Mucosa of rectum (tissue), 2 donors: ENCODE results near the gene KRT76.

Source experiments
- H3K27ac ChIP-seq, 2 donors: one replicate each; pipeline ENCODE4 v1.7.0; 2013; ENCODE audit warnings: inconsistent platforms in 2 of 2, low read depth in 2 of 2, low read length in 2 of 2
- H3K27me3 ChIP-seq, 2 donors: one replicate each; pipeline ENCODE4 v1.7.0; 2013; ENCODE audit warnings: low read length in 2 of 2; ENCODE audit not compliant: control insufficient read depth in 2 of 2, insufficient read depth in 2 of 2
- H3K36me3 ChIP-seq, 2 donors: one replicate each; pipeline ENCODE4 v1.7.0; 2013; ENCODE audit warnings: low read length in 2 of 2; ENCODE audit not compliant: control insufficient read depth in 2 of 2, insufficient read depth in 2 of 2
- H3K4me1 ChIP-seq, 2 donors: one replicate each; pipeline ENCODE4 v1.7.0; 2013; ENCODE audit warnings: low read length in 2 of 2, mild to moderate bottlenecking in 1 of 2; ENCODE audit not compliant: control insufficient read depth in 2 of 2, insufficient read depth in 2 of 2
- H3K4me3 ChIP-seq, 2 donors: one replicate each; pipeline ENCODE4 v1.7.0; 2013; ENCODE audit warnings: low read length in 2 of 2
- H3K9ac ChIP-seq, 2 donors: one replicate each; pipeline ENCODE4 v1.7.0; 2013; ENCODE audit warnings: low read length in 2 of 2, low read depth in 1 of 2, mild to moderate bottlenecking in 1 of 2
- H3K9me3 ChIP-seq, 2 donors: one replicate each; pipeline ENCODE4 v1.7.0; 2013; ENCODE audit warnings: low read length in 2 of 2; ENCODE audit not compliant: control insufficient read depth in 2 of 2
- donor health status: healthy.
- donor health status: Normal muscosa, but diverticular disease.

The KRT76 gene

GRCh38 chr12:52749827-52750226, 27.3 kb downstream of the KRT76 start:
- H3K4me1 ChIP-seq: no peaks in the 10 kb centered on the region
- H3K9ac ChIP-seq: no peak overlapping the region

GRCh38 chr12:52748578-52748977, 28.6 kb downstream of the KRT76 start:
- no peaks in the 10 kb centered on the region for H3K36me3 ChIP-seq
- peaks cover 0 to 3% of the 10 kb centered on the region in 2 donors for H3K27me3 ChIP-seq
- H3K9ac ChIP-seq: no peak overlapping the region
- H3K4me1 ChIP-seq: no peaks in the 10 kb centered on the region
- no peak overlapping the region for H3K27ac ChIP-seq
- no peaks in the 10 kb centered on the region for H3K9me3 ChIP-seq
- H3K4me3 ChIP-seq: no peak overlapping the region

More at GRCh38 chr12:52749827-52750226, 27.3 kb downstream of the KRT76 start:
- Histone ChIP-seq H3K4me3 (no peak overlapping the region), H3K36me3 (no peaks in the 10 kb centered on the region), H3K9me3 (no peaks in the 10 kb centered on the region), H3K27me3 (peaks cover 0 to 3% of the 10 kb centered on the region in 2 donors), H3K27ac (no peak overlapping the region)

- H3K9ac ChIP-seq: no peak overlapping the region
- no peaks in the 10 kb centered on the region for H3K4me1 ChIP-seq
- no peak overlapping the region for H3K4me3 ChIP-seq
- H3K9me3 ChIP-seq: no peaks in the 10 kb centered on the region
- no peaks in the 10 kb centered on the region for H3K27me3 ChIP-seq
- no peaks in the 10 kb centered on the region for H3K36me3 ChIP-seq
- H3K27ac ChIP-seq: no peak overlapping the region
Observed at GRCh38 chr12:52745554-52745953, 31.6 kb downstream of the KRT76 start.

- Histone ChIP-seq H3K9me3 (no peaks in the 10 kb centered on the region), H3K27me3 (no peaks in the 10 kb centered on the region), H3K4me3 (no peak overlapping the region), H3K36me3 (no peaks in the 10 kb centered on the region), H3K4me1 (no peaks in the 10 kb centered on the region), H3K27ac (no peak overlapping the region), H3K9ac (no peak overlapping the region)
Observed at GRCh38 chr12:52744493-52745156, 32.5 kb downstream of the KRT76 start.

- no peak overlapping the region for H3K9ac ChIP-seq
- no peaks in the 10 kb centered on the region for H3K36me3 ChIP-seq
Observed at GRCh38 chr12:52742822-52743457, 34.2 kb downstream of the KRT76 start.

GRCh38 chr12:52742196-52742580, 35.0 kb downstream of the KRT76 start:
- no peaks in the 10 kb centered on the region for H3K4me1 ChIP-seq
- H3K36me3 ChIP-seq: no peaks in the 10 kb centered on the region
- no peak overlapping the region for H3K9ac ChIP-seq
- H3K4me3 ChIP-seq: no peak overlapping the region
- no peaks in the 10 kb centered on the region for H3K27me3 ChIP-seq
- no peaks in the 10 kb centered on the region for H3K9me3 ChIP-seq
- no peak overlapping the region for H3K27ac ChIP-seq

More at GRCh38 chr12:52742822-52743457, 34.2 kb downstream of the KRT76 start:
- Histone ChIP-seq H3K4me3 (no peak overlapping the region), H3K9me3 (no peaks in the 10 kb centered on the region), H3K27ac (no peak overlapping the region), H3K27me3 (no peaks in the 10 kb centered on the region), H3K4me1 (no peaks in the 10 kb centered on the region)

GRCh38 chr12:52741375-52742195, 35.6 kb downstream of the KRT76 start:
- Histone ChIP-seq H3K27me3 (no peaks in the 10 kb centered on the region), H3K9ac (no peak overlapping the region), H3K4me1 (no peaks in the 10 kb centered on the region), H3K4me3 (no peak overlapping the region), H3K36me3 (no peaks in the 10 kb centered on the region), H3K27ac (no peak overlapping the region), H3K9me3 (no peaks in the 10 kb centered on the region)

- no peaks in the 10 kb centered on the region for H3K4me1 ChIP-seq
- H3K36me3 ChIP-seq: no peaks in the 10 kb centered on the region
- H3K9ac ChIP-seq: no peak overlapping the region
- no peak overlapping the region for H3K4me3 ChIP-seq
- no peaks in the 10 kb centered on the region for H3K27me3 ChIP-seq
- no peaks in the 10 kb centered on the region for H3K9me3 ChIP-seq
- H3K27ac ChIP-seq: no peak overlapping the region
Observed at GRCh38 chr12:52740584-52740983, 36.6 kb downstream of the KRT76 start.

- Histone ChIP-seq H3K27ac (no peak overlapping the region), H3K9me3 (no peaks in the 10 kb centered on the region), H3K27me3 (no peaks in the 10 kb centered on the region), H3K9ac (no peak overlapping the region), H3K4me3 (no peak overlapping the region), H3K4me1 (no peaks in the 10 kb centered on the region), H3K36me3 (no peaks in the 10 kb centered on the region)
Observed at GRCh38 chr12:52739963-52740362, 37.2 kb downstream of the KRT76 start.
